K562 (cell line): Measurements from ENCODE around the gene DAB2IP. TPM values are rescaled to one million over a fixed set of nuclear protein-coding genes. Genes with fewer than 3 reads are reported as not detected.

Source experiments
- E2F4 ChIP-seq: sonication (generic); formaldehyde crosslinking; IDR thresholded peaks from 2 replicates; pipeline ENCODE4 v1.8.0; 2022; ENCODE audit warnings: mild to moderate bottlenecking, low read depth, missing genetic modification reagents
- ZNF384 ChIP-seq: IDR thresholded peaks from 2 replicates; pipeline ENCODE4 v1.6.1; 2012; ENCODE audit warnings: low read depth, low read length, improper control_type of control experiment
- polyA plus RNA-seq, 8 experiments: library from polyadenylated mRNA; depleted of rRNA in 4 of 8; stranded (reverse) in 5 of 8; unstranded in 3 of 8; fragments of >200 nt; fragmentation: Nextera tagmentation in 2 of 8; fragmentation: Illumina TruSeq in 1 of 8; extraction: Ambion mirVana in 2 of 8; extraction: Trizol in 1 of 8; gene quantifications; 2 replicates each; pipeline versions ENCODE4 v1.2.1 to v1.2.3, GENCODE V29; 2011 to 2014; ENCODE audit warnings: inconsistent platforms in 1 of 8, missing spikeins in 1 of 8
- total RNA-seq, 7 experiments: library from RNA; depleted of rRNA in 6 of 7; stranded (reverse); fragments of >200 nt in 6 of 7; fragmentation: Illumina TruSeq in 2 of 7; extraction: Trizol in 2 of 7; gene quantifications; 2 replicates each; pipeline versions ENCODE4 v1.2.1 to v1.2.3, GENCODE V29; 2011 to 2021; ENCODE audit warnings: low replicate concordance in 1 of 7
- TF ChIP-seq, protein P1 (sequence below): fragments of 450-650 bp; IDR thresholded peaks from 2 replicates; pipeline ENCODE4 v1.7.1; 2018; ENCODE audit warnings: mild to moderate bottlenecking, low read depth; ENCODE audit not compliant: partially characterized antibody
- TF ChIP-seq, protein P2 (sequence below), 2 experiments: fragments of 450-650 bp in 1 of 2; IDR thresholded peaks; 2 replicates each; pipeline ENCODE4 v1.6.1; 2011 to 2017; ENCODE audit warnings: low read depth in 2 of 2, antibody characterized with exemption in 1 of 2, borderline replicate concordance in 1 of 2, low read length in 1 of 2, mild to moderate bottlenecking in 1 of 2, mixed read lengths in 1 of 2; ENCODE audit not compliant: control insufficient read depth in 1 of 2

Gene DAB2IP
- total and polyA plus RNA-seq, 9 of the 15 experiments (the other 6 are each of a cell fraction or from before 2014, with no cell fraction given) = 0.04 to 0.31 (median 0.08) TPM; not detected in 5

DNA sequence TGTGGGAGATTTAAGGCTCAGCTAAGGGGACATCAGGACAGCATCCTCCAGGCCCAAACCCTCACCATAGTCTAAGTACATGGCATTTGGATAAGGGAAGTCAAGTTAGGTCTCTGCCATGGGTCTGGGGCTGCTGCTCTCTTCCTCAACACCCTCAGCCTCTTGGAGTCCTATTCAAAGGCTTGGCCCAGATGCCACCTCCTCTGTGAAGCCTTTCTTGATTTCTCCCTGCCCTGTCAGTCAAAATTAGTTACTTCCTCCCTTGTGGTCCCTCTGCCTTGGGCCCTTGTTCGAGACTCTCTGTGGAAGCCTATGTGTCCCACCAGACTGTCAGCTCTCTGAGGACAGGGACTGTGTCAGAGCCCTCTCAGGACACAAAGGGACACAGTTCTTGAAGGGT lies 17.7 kb upstream of the DAB2IP start (continued):
- TF ChIP-seq, protein P1, sequence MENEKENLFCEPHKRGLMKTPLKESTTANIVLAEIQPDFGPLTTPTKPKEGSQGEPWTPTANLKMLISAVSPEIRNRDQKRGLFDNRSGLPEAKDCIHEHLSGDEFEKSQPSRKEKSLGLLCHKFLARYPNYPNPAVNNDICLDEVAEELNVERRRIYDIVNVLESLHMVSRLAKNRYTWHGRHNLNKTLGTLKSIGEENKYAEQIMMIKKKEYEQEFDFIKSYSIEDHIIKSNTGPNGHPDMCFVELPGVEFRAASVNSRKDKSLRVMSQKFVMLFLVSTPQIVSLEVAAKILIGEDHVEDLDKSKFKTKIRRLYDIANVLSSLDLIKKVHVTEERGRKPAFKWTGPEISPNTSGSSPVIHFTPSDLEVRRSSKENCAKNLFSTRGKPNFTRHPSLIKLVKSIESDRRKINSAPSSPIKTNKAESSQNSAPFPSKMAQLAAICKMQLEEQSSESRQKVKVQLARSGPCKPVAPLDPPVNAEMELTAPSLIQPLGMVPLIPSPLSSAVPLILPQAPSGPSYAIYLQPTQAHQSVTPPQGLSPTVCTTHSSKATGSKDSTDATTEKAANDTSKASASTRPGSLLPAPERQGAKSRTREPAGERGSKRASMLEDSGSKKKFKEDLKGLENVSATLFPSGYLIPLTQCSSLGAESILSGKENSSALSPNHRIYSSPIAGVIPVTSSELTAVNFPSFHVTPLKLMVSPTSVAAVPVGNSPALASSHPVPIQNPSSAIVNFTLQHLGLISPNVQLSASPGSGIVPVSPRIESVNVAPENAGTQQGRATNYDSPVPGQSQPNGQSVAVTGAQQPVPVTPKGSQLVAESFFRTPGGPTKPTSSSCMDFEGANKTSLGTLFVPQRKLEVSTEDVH = no peak
- TF ChIP-seq, protein P2, sequence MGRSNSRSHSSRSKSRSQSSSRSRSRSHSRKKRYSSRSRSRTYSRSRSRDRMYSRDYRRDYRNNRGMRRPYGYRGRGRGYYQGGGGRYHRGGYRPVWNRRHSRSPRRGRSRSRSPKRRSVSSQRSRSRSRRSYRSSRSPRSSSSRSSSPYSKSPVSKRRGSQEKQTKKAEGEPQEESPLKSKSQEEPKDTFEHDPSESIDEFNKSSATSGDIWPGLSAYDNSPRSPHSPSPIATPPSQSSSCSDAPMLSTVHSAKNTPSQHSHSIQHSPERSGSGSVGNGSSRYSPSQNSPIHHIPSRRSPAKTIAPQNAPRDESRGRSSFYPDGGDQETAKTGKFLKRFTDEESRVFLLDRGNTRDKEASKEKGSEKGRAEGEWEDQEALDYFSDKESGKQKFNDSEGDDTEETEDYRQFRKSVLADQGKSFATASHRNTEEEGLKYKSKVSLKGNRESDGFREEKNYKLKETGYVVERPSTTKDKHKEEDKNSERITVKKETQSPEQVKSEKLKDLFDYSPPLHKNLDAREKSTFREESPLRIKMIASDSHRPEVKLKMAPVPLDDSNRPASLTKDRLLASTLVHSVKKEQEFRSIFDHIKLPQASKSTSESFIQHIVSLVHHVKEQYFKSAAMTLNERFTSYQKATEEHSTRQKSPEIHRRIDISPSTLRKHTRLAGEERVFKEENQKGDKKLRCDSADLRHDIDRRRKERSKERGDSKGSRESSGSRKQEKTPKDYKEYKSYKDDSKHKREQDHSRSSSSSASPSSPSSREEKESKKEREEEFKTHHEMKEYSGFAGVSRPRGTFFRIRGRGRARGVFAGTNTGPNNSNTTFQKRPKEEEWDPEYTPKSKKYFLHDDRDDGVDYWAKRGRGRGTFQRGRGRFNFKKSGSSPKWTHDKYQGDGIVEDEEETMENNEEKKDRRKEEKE (IDR thresholded peaks at IDR 0.05; ENCODE audit: borderline replicate concordance in 1 of 2, control insufficient read depth in 1 of 2, low read depth in 2 of 2, low read length in 1 of 2) = no peak
- no peak for TF ChIP-seq E2F4 (CRISPR knock-in tag)
- TF ChIP-seq ZNF384 = no peak
